ENCODE results near the gene AMBRA1. TPM values are rescaled to one million over a fixed set of nuclear protein-coding genes. Genes with fewer than 3 reads are reported as not detected.

AMBRA1 gene
- total and polyA plus RNA-seq, 2 of the 8 experiments (the other 6 are each of a cell fraction or from before 2014, with no cell fraction given): 14.2 to 37.4 TPM

GRCh38 chr11:46352063-46352841 is 241.6 kb downstream of the AMBRA1 start (continued):
- TF ChIP-seq RAD21 (IDR thresholded peaks at IDR 0.05 in 1 of 2, conservative IDR thresholded peaks at IDR 0.05 in 1 of 2; ENCODE audit: low read depth in 2 of 2, low read length in 2 of 2): peak; percentile 69 to 77
- TF ChIP-seq BACH1 (IDR thresholded peaks at IDR 0.05; ENCODE audit: low read length): peak; percentile 86
- peak; percentile 40; the same call in 1 of the 2 replicates for TF ChIP-seq MAX (IDR thresholded peaks at IDR 0.05)
- 0 out of 2 replicates have a peak, but pooled peaks have one; percentile 42 for TF ChIP-seq YY1 (IDR thresholded peaks at IDR 0.05; ENCODE audit: low read depth, low read length)
- TF ChIP-seq JUND (IDR thresholded peaks at IDR 0.05; ENCODE audit: low read length): no peak
- no peak for TF ChIP-seq MAFK (IDR thresholded peaks at IDR 0.05; ENCODE audit: low read depth, low read length)
- TF ChIP-seq TBP (IDR thresholded peaks at IDR 0.05; ENCODE audit: low read depth, low read length): no peak; the same call in 1 of the 2 replicates
- peak; percentile 45; the same call in 1 of the 2 replicates for TF ChIP-seq TAF1 (IDR thresholded peaks at IDR 0.05; ENCODE audit: low read depth, low read length)
- no peak for TF ChIP-seq POLR2AphosphoS5 (IDR thresholded peaks at IDR 0.05; ENCODE audit: low read depth, low read length)

Measured in H1 (cell line).